HG03565 (cell line): ENCODE data around the gene XRN2.

ENCODE experiments used
- ATAC-seq: cut with Tn5 transposase; IDR thresholded peaks from one replicate; pipeline ENCODE4 v1.9.1; 2021; ENCODE audit warnings: mild to moderate bottlenecking, moderate library complexity; ENCODE audit not compliant: unreplicated experiment

XRN2 gene

DNA sequence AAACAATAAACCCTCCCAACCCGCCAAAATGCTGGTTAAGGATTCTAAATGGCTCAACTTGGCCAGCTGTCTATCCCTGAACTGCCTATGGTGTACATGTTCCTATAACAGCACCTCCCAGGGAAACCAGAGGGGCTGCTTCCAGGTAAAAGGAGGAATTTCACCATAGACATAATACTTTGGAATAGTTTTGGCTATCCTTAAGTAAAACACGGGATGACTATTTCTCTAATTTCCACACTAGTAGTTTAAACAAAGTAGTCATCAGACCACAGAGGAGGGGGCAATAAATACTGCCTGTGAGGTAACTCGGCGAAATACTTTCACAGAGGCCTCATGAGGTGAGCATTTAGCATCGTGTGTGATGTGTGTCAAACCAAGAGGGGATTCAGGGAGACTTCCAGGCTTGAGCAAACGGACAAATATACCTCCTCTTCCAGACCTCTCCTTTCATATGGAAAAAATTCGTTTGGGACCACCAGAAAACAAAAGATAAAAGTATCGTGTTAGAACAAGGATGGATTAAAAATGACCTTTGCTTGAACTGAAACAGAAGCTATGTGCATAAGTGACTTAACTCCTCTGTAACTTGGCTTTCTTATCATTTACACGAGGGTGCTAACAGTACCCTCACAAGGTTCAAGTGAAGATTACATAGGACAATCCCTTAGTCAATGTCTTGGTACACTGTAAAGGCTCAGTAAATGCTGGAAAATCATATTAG, 1.0 kb upstream of the XRN2 start:
- ATAC-seq, result no peak

DNA sequence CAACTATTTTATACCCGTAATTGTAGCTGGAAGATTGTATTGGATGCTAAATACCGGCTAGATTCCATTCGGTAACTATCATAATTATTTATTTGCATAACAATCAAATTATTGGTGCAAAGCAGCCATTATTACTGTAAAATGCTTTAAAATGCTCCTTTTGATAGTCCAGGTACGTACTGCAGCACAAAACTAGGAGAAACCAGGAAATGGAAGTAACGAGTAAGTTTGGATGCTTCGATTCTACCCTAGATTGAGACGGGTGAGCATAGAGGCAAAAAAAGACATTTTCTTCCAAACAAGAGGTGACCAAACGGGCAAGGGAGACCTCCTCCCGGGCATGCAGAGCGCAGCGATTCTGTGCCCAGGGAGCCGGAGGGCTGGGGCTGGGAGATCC, 469 bp upstream of the XRN2 start:
- ATAC-seq, result no peak

DNA sequence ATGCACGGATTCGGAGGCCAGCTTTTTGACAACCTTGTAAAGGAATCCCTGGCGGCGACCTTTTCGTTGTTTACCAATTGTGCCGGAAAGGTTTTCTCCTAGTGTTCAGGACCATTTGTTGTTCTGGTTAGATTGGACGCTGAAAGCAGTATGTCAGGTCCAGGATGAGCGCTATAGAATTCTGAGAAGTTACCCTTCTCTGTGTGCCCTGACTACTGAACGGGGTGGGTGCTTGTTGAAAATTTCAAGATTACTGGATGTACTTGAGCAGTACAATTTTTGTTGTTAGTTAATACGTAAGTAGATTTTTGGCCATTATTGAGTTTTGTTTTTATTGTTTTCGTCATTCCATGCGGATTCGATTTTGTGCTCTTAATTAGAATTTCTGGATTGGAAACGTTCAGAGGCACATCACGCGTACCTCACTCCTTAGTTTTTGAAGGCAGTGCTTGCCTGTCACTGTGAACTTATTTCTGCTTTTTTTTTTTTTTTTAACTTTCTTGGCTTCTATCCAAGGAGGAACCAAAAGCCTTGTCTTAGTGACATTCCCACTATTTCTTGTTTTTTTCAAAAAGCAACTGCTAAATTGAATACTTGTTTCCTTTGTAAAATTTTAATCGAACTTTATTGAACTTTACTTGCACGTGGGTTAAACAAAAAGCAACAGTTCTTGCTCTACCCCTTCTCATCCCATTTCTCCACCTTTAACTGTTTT, 898 bp downstream of the XRN2 start:
- no peak for ATAC-seq

DNA sequence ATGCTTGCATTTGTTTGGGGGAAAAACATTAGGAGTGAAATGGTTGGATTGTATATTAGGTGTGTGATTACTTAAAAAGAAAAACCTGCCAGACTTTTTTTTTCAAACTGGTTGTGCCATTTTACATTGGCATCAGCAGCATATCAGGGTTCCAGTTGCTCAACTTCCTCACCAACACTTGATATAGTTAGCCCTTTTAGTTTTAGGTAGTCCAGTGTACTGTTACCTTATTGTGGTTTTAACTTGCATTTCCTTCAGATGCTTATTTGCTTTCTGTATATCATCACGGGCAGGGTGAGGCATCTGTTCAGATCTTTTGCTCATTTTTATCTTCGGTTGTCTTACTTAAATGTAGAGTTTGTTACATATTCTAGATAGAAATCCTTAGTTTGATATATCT, 5.2 kb downstream of the XRN2 start:
- ATAC-seq, result no peak

DNA sequence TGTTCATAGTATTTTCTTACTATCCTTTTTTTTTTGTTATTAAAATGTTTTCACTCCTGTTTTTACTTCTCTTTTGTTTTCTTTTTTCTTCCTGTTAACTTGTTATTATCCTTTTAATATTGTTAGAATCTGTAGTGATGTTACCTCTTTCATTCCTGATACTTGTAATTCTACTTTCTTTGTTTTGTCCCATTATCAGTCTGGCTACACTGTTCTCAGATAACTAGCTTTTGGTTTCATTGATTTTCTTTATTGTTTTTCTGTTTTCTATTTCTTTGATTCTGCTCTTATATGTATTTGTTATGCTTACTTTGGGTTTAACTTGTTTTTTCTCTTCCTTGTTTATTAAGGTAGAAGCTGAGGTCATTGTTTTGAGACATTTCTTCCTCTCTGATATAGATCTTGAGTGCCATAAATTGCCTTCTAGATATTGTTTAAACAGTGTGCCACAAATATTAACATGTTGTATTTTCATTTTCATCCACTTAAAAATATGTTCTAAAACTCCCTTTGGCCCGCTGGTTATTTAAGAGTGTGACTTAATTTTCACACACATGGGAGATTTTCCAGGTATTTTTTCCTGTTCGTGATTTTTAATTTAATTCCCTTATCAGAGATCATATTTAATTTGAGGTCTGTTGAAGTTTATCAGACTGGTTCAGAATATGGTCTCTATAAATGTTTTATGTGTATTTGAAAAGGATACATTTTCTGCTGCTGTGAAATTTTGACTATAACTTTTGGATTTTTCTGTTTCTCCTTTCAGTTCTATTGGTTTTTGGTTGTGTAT, 6.7 kb downstream of the XRN2 start:
- ATAC-seq, result no peak

DNA sequence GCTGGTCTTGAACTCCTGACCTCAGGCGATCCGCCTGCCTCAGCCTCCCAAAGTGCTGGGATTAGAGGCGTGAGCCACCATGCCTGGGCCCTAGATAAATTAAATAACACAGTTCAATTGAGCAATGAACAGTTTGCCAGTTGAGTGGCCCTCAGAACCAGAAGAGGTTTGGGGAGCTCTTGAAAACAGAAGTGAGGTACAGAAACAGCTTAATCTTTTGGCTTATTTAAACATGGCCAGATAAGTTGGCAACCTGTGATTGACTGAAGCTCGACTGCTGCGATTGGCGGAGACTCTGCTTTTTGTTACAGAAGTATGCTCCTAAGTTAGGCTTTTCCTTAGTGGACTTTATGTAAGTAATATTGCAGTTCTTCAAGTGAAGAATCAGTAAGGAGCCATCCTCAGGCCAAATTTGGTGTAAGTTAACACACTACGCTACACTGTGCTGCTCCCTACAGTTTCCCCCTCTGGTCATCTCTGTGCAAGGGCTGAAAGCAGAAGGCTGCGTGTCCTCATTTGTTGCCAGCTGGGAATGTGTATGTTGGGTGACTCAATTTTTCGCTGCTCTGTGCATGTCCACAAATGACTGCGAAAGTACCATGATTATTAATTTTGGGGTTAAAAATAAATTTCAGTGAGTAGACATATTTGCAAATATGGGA, 9.8 kb downstream of the XRN2 start:
- ATAC-seq, result no peak

DNA sequence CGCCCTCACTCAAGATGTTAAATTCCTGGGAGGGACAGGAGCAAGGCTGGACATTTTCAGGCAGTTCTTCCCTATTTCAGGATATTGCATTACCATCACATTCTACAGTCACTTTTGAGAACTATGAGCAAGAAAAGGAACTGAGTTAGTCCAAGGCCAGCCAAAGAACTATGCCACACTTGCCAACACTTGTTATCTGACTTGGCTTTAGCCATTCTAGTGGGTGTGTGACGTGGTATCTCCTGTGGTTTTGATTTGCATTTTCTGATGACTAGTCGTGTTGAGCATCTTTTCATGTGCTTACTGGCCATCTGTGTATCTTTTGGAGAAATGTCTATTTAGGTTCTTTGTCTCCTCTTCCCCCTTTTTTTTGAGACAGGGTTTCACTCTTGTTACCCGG, 12.0 kb downstream of the XRN2 start:
- no peak for ATAC-seq

DNA sequence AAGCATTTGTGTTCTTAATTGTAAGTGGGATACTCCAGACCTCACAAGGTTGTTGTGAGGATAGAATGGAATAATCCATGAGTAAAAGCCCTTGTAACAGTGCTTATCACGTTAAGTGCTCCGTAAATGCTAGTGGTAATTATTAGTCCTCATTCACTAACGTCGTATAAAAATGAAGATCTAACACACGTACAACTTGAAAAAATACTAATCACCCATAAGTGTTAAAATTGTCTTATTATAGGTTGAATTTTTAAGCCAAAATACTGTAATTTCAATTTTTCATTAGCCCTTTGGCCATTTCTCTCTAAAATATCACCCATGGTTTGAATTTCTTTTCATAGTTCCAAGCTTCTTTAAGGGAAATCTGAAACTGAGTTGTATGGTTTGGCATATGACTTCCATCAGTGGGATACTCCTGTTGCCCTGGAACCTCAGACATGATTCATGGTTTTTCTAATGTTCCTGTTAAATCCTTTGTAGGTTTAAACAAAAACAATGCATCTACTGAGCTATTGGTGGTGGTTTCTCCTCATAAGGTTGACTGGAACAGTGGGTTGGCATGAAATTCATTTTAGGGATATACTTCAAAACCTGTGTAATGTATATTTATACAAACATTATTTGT, 19.1 kb downstream of the XRN2 start:
- no peak for ATAC-seq

DNA sequence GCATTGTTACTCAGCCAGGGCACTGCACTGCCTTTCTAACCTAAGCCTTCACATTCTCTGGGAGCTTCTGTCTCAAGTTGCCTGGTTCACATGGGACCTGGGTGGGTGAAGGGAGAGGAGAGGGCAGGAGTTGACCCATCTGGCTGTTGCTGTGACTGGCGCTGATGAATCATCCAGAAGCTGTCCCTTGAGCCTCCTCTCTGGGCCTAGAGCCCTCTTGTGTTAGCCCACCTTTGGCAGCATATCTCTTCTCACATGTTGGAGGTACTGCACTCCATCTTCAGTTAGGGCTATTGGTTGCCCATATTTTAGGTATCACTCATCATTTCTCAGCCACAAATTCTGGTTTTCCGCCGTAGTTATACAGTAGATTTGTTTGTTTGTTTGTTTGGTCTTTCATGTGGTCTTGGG, 19.8 kb downstream of the XRN2 start:
- no peak for ATAC-seq

DNA sequence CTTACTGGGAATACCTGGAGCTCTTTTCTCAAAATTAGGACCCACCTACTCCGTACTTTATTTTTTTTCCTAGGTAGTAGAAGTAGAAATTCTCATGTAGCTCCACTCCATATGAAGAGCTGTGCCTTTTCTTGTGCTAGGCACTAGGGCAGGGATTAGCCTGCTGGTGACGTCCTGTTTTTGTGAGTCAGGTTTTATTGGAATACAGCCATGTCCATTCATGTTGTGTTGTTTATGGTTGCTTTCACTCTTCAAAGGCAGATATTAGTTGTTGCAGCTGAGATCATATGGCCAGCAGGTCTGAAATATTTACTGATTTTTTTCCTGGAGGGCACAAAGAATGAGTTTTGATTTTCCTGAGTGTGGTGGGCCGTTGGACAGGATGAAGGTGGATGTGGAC, 20.5 kb downstream of the XRN2 start:
- no peak for ATAC-seq

DNA sequence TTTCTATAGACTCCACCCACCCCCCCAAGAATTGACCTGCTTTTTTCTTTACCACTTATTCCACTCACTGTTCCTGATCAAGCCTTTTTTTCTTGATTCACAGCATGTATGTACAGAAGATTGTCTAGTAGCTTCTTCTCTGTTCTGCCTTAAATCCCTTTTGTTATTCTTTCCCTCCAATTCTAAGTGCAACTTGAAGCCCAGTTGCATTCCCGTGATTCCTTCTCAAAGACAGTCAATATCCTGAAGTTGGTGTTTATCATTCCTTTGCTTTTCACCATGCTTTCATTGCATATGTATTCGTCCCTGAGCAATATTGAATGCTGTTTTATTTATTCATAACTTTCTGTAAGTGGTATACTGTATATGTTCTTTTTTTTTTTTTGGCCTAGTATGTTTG, 21.0 kb downstream of the XRN2 start:
- ATAC-seq, result no peak

DNA sequence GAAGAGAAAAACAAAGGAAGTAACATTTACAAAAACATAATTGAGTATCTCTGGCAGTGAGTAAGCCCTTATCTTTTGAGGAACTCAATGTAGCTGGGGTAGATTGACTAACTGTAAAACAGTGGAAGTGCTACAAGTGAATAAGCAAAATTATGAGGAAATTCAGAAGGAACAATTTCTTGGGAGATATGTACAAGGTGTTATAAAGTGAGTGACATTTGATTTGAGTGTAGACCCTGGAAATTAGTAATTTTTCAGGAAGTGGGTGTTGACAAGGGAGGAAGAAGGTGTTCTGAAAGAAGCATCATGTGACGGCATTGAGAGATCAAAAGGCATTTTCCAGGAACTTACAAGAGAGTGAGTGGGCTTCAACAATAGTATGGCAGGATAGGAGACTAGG, 22.2 kb downstream of the XRN2 start:
- no peak for ATAC-seq

DNA sequence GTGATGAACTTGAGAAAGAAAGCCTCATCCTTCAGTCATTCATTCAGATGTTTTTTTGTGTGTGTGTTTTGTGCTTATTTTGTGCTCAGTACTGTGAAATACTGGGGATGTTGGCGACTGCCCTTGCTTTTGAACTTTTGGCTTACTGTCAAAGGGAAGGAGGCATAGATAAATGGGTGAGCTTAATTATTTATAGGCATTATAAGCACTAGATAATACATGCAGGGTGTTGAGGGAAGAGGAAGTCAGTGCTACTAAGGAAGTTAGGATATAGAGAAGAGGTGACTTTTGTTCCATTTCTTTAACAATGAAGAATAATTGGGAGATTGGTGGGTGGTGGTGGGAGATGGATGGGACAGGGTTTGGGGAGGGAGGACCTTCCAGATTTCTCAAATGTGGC, 23.6 kb downstream of the XRN2 start:
- no peak for ATAC-seq

DNA sequence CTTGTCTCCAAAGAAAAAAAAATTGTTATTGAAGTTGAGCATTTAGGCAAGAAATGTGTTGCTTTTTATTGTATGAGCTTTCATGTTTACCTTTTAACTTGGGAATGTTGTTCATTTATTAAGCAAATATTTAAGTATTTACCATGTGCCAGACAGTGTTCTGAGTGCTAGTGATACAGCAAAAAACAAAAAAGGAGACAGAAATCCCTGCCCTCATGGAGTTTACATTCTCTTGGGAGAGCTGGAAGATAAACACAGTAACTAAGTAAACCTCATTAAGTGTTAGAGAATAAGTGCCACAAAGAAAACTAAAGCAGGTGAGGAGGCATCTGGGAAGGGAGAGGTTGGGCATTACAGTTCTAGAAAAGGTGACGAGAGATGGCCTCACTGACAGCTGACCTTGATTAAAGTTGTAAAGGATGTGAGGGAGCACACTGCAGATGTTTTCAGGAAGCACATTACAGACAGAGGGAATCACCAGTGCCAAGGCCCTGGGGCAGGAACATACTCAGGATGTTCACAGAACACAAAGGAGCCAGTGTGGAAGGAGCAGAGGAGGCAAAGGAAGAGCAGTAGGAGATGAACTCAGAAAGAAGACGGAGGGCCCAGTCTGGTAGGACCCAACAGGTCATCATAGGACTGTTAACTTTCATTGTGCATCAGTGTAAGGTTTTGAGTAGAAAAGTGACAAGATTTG, 33.5 kb downstream of the XRN2 start:
- ATAC-seq, result no peak

DNA sequence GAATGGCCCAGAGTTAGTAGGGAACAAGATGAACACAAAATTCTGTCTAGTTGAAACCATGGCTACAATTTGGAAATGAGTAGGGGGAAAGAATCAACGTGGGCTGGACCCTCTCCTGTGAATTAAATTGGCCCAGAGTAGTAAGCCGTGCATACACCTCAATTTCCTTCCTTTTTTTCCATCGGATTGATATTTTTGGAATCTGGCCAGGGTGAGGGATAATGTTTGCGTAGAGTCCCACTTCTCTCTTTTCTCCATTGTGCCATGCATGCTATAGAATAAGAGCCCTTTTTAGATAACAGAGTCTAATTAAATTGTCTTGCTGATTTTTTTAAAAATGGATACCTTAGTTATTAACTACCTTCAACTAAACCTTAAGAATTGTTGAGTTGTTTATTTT, 35.2 kb downstream of the XRN2 start:
- ATAC-seq, result no peak

DNA sequence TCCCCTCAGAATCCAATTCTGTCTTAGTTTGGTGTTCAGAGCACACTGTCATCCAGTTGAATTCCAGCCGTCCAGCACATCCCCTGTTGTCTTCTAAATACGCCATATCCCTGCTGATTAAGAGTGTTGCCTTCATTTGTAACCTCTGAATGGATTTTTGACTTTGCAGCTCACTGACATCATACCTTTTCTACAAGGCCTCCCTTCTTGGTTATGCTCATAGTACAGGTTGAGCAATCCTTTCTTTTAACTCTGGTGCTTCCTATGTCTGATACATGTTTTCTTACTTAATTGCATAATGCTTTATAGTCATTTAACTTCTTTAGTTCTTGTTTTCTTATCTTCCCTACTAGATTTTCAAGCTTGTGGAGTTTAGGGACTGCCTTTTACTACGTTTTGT, 36.4 kb downstream of the XRN2 start:
- ATAC-seq, result no peak

DNA sequence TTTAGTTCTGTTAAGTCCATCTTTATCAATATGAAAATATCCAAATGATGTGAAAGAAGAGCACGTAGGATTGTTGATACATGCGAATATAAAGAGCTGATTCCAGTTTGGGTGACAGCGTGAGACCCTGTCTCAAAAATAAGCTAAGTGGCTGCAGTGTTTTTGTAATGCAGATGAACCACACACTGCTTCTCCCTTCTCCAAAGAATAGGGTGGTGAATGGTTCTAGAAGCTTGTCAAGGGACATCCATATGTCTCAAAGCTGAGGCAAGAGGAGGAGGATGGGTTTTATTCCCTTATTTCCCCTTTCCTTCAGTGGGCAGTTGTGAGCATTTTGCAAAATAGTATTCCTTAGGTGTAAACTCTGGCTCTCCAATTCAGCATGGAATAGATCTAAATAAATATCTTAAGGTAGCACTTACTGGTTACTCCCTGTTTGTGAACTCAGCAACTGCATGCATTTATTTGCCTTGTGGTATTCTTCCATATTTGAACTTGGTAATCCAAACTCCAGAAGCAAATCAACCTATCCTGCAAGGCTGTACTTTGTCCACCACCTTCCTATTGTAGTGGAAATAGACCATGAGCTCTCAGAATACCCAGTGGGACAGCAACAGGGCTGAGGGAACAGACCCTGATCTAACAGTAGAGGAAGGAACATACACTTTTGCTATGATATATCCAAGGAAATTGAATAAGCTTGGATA, 38.0 kb downstream of the XRN2 start:
- ATAC-seq, result no peak

DNA sequence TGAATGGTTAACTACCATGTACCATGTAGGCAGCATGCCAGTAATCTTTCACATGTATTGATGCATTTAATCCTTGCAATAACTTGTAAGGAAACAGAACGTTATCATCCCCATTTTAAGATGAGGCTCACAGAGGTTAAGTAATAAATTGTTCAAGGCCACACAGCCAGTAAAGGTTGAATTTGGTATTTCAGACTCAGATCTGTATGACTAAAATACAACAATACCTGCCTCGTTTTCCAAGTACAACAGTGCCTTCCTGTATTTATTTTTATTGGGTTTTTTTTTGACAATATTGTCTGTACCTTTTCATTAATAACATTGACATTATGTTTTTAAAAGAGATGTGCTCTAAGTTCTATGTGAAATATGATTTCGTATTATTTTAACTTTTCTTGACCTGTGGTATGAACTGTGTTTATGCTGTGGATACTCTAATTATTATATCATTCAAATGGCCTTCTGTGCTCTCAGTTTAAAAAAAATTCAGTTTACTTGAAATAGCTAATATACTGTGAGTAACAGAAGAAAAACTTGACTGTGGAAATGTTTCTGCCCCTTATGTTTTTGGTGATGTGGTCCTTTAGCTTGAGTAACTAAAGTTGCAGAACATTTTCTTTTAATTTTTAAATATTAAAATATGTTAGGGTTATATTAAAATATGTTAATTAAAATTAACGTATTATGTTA, 39.7 kb downstream of the XRN2 start:
- no peak for ATAC-seq

DNA sequence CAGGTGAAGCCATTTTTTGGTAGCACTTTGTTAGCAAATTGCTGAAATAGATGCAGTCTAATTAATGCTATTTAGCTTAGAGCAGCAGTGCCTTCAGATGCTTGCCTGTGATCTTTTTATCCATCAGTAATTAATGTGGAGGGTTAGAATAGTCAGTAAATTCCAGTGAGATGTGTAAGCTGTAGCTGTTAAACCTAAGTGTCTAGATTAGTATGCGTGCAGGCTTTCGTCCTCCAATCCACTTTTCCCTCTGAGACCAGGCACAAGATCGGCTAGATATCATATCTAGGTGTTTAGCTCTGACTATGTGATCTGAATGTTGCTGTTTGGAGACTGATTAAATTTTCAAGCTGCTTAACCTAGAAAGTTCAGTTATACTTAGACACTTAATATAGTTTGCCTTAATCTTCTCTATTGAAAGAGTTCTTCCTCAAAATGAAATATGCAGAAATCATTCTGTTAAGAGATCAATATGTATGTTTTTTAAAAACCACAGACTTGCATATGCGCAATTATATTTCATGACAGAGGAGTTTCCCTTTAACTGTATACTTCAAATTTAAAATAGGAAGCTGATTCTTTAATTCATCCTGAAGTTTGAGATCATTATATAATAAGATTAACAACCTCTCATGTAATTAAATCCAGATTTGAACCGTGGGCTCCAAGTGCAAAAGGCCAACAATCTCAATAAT, 41.2 kb downstream of the XRN2 start:
- ATAC-seq, result no peak
